HEK293 (cell line): ENCODE results near the gene SRMS.

Experiments
- CTCF ChIA-PET: fragments of 350-600 bp; formaldehyde crosslinking; extraction: SDS; loops from one replicate; lab custom pipeline; 2021; ENCODE audit warnings: antibody characterized with exemption; lab: Yijun Ruan, JAX
- POLR2A ChIA-PET: fragments of 300-600 bp; formaldehyde crosslinking; extraction: SDS; loops from one replicate; lab custom pipeline; 2020; ENCODE audit warnings: antibody characterized with exemption, inconsistent platforms; lab: Yijun Ruan, JAX
- H3K27ac ChIP-seq: fragments of 200-500 bp; sonication (Bioruptor generic); 2 replicates; pipeline ENCODE4 v1.5.1; 2014; ENCODE audit warnings: low read depth, low read length, control low read depth, inconsistent platforms; ENCODE audit errors: extremely low read depth
- H3K36me3 ChIP-seq, 2 experiments: fragments of 200-500 bp in 1 of 2; sonication (Bioruptor generic) in 1 of 2; 1 replicate in 1 of 2; 2 replicates in 1 of 2; pipeline ENCODE4 v1.5.1; 2014 to 2017; ENCODE audit warnings: inconsistent platforms in 2 of 2, low read length in 2 of 2; ENCODE audit not compliant: control insufficient read depth in 2 of 2, insufficient read depth in 1 of 2
- H3K4me1 ChIP-seq: fragments of 200-500 bp; sonication (Bioruptor generic); 2 replicates; pipeline ENCODE4 v1.5.1; 2014; ENCODE audit warnings: mild to moderate bottlenecking, low read length, inconsistent platforms; ENCODE audit not compliant: control insufficient read depth, insufficient read depth
- H3K4me3 ChIP-seq: 2 replicates; pipeline ENCODE4 v1.5.1; 2011; ENCODE audit warnings: low read depth, mild to moderate bottlenecking, control low read depth, low read length, moderate library complexity
- H3K9me3 ChIP-seq: fragments of 200-500 bp; sonication (Bioruptor generic); 2 replicates; pipeline ENCODE4 v1.5.1; 2014; ENCODE audit warnings: low read depth, low read length, inconsistent platforms; ENCODE audit not compliant: control insufficient read depth, insufficient read depth
- HIC1 ChIP-seq: fragments of 450-650 bp; formaldehyde crosslinking; IDR thresholded peaks from 2 replicates; pipeline ENCODE4 v1.5.1; 2016; ENCODE audit warnings: missing biosample characterization, missing genetic modification characterization
- SP2 ChIP-seq: fragments of 450-650 bp; formaldehyde crosslinking; IDR thresholded peaks from 2 replicates; pipeline ENCODE4 v1.5.1; 2016; ENCODE audit warnings: missing biosample characterization, missing genetic modification characterization
- TCF7L2 ChIP-seq: IDR thresholded peaks from 2 replicates; pipeline ENCODE4 v1.6.1; 2011; ENCODE audit warnings: low read depth, mild to moderate bottlenecking, inconsistent platforms, low read length, moderate library complexity, borderline replicate concordance
- TSHZ1 ChIP-seq: fragments of 450-650 bp; formaldehyde crosslinking; IDR thresholded peaks from 2 replicates; pipeline ENCODE4 v1.5.1; 2016; ENCODE audit warnings: missing biosample characterization, missing genetic modification characterization, borderline replicate concordance
- ZBTB1 ChIP-seq: fragments of 450-650 bp; formaldehyde crosslinking; IDR thresholded peaks from 2 replicates; pipeline ENCODE4 v1.5.1; 2016; ENCODE audit warnings: missing biosample characterization, missing genetic modification characterization
- ZIC2 ChIP-seq: fragments of 450-650 bp; formaldehyde crosslinking; IDR thresholded peaks from 2 replicates; pipeline ENCODE4 v1.5.1; 2016; ENCODE audit warnings: missing biosample characterization, missing genetic modification characterization
- ZNF174 ChIP-seq: fragments of 450-650 bp; formaldehyde crosslinking; IDR thresholded peaks from 2 replicates; pipeline ENCODE4 v1.5.0; 2017; ENCODE audit warnings: missing biosample characterization, mild to moderate bottlenecking, missing genetic modification characterization
- ZNF2 ChIP-seq: fragments of 450-650 bp; formaldehyde crosslinking; IDR thresholded peaks from 2 replicates; pipeline ENCODE4 v1.5.1; 2016; ENCODE audit warnings: missing biosample characterization, missing genetic modification characterization
- ZNF221 ChIP-seq: fragments of 450-650 bp; formaldehyde crosslinking; IDR thresholded peaks from 2 replicates; pipeline ENCODE4 v1.5.1; 2017; ENCODE audit warnings: missing biosample characterization, missing genetic modification characterization, borderline replicate concordance
- ZNF394 ChIP-seq: fragments of 450-650 bp; formaldehyde crosslinking; IDR thresholded peaks from 2 replicates; pipeline ENCODE4 v1.5.1; 2016; ENCODE audit warnings: missing biosample characterization, missing genetic modification characterization, mild to moderate bottlenecking, moderate library complexity, borderline replicate concordance
- ZNF433 ChIP-seq: fragments of 450-650 bp; formaldehyde crosslinking; IDR thresholded peaks from 2 replicates; pipeline ENCODE4 v1.5.1; 2016; ENCODE audit warnings: missing biosample characterization, missing genetic modification characterization, low read depth
- ZNF473 ChIP-seq: fragments of 450-650 bp; formaldehyde crosslinking; IDR thresholded peaks from 2 replicates; pipeline ENCODE4 v1.5.1; 2017; ENCODE audit warnings: missing biosample characterization, missing genetic modification characterization
- ZNF513 ChIP-seq: fragments of 450-650 bp; IDR thresholded peaks from 2 replicates; pipeline ENCODE4 v1.5.1; 2018; ENCODE audit warnings: missing biosample characterization, missing genetic modification characterization
- ZNF514 ChIP-seq: fragments of 450-650 bp; formaldehyde crosslinking; IDR thresholded peaks from 2 replicates; pipeline ENCODE4 v1.5.1; 2016; ENCODE audit warnings: missing biosample characterization, missing genetic modification characterization
- ZNF629 ChIP-seq: fragments of 450-650 bp; formaldehyde crosslinking; IDR thresholded peaks from 2 replicates; pipeline ENCODE4 v1.5.1; 2017; ENCODE audit warnings: missing biosample characterization, missing genetic modification characterization
- TF ChIP-seq, protein P1 (sequence below): fragments of 450-650 bp; formaldehyde crosslinking; IDR thresholded peaks from 2 replicates; pipeline ENCODE4 v1.5.1; 2016; ENCODE audit warnings: missing biosample characterization, missing genetic modification characterization

SRMS gene

GRCh38 chr20:63539441-63540370, 7.8 kb downstream of the SRMS start:
- Histone ChIP-seq H3K27ac (no peak overlapping the region), H3K9me3 (no peaks in the 10 kb centered on the region), H3K36me3 (no peaks in the 10 kb centered on the region), H3K4me3 (no peak overlapping the region), H3K4me1 (no peaks in the 10 kb centered on the region)
- CTCF ChIA-PET = interaction anchor here (0.7 to 1.3 kb wide), 5 partner anchors 43 to 581 kb away, joined by 3 to 4 read pairs (median 3); partner anchors contain the start of gene LKAAEAR1
- POLR2A ChIA-PET = interaction anchor here (0.6 to 3.2 kb wide), 2 partner anchors 34 to 424 kb away, joined by 3 to 12 read pairs; partner anchors contain the start of gene HELZ2
- no peak for TF ChIP-seq ZNF433
- TF ChIP-seq ZNF514 = no peak
- no peak for TF ChIP-seq ZNF629 (tag by site-specific recombination)
- no peak for TF ChIP-seq ZNF394 (tag by site-specific recombination)
- TF ChIP-seq TSHZ1 = no peak
- no peak for TF ChIP-seq ZNF174 (tag by site-specific recombination)
- no peak for TF ChIP-seq ZNF221 (tag by site-specific recombination)
- no peak for TF ChIP-seq SP2
- TF ChIP-seq HIC1 (tag by site-specific recombination) = 0 out of 2 replicates have a peak, but pooled peaks have one; percentile 8
- no peak for TF ChIP-seq TCF7L2
- TF ChIP-seq ZIC2 (tag by site-specific recombination) = 0 out of 2 replicates have a peak, but pooled peaks have one; percentile 0
- TF ChIP-seq ZNF2 (tag by site-specific recombination) = no peak
- TF ChIP-seq, protein P1, sequence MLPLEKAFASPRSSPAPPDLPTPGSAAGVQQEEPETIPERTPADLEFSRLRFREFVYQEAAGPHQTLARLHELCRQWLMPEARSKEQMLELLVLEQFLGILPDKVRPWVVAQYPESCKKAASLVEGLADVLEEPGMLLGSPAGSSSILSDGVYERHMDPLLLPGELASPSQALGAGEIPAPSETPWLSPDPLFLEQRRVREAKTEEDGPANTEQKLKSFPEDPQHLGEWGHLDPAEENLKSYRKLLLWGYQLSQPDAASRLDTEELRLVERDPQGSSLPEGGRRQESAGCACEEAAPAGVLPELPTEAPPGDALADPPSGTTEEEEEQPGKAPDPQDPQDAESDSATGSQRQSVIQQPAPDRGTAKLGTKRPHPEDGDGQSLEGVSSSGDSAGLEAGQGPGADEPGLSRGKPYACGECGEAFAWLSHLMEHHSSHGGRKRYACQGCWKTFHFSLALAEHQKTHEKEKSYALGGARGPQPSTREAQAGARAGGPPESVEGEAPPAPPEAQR (tag by site-specific recombination) = no peak
- TF ChIP-seq ZNF473 (tag by site-specific recombination) = no peak
- TF ChIP-seq ZNF513 (tag by site-specific recombination) = no peak
- TF ChIP-seq ZBTB1 = no peak
